Hippocampal formation (tissue), 2 donors: ENCODE measurements around the gene NES.

Experiments
- DNase-seq, 2 donors: peaks; one replicate each; lab custom pipeline; 2025; lab: John Stamatoyannopoulos, UW

Gene NES

GRCh38 chr1:156680056-156680455 is 2.8 kb upstream of the NES start:
- DNase-seq, result no peak

- DNase-seq, result peak; percentile 58 to 79
These were observed 699 bp upstream of the NES start for GRCh38 chr1:156677616-156678596.

GRCh38 chr1:156676114-156676819 is 940 bp downstream of the NES start:
- DNase-seq, result no peak

- no peak for DNase-seq
These were observed 1.7 kb downstream of the NES start for GRCh38 chr1:156675210-156676113.

- peak in 1 of 2 donors; percentile 53 for DNase-seq
These were observed 3.7 kb downstream of the NES start for GRCh38 chr1:156673387-156674121.

GRCh38 chr1:156671804-156672203 is 5.4 kb downstream of the NES start:
- DNase-seq, result no peak

GRCh38 chr1:156670791-156671190 is 6.4 kb downstream of the NES start:
- no peak for DNase-seq

- DNase-seq, result no peak
These were observed 6.8 kb downstream of the NES start for GRCh38 chr1:156670359-156670758.

- DNase-seq, result no peak
These were observed 7.4 kb downstream of the NES start for GRCh38 chr1:156669794-156670193.

- no peak for DNase-seq
These were observed 8.2 kb downstream of the NES start for GRCh38 chr1:156668801-156669637.

- DNase-seq, result no peak
These were observed 9.1 kb downstream of the NES start for GRCh38 chr1:156667968-156668709.

- no peak for DNase-seq
These were observed 9.6 kb downstream of the NES start for GRCh38 chr1:156667610-156667967.

- DNase-seq, result no peak
These were observed 10.2 kb downstream of the NES start for GRCh38 chr1:156666862-156667609.

- DNase-seq, result no peak
These were observed 11.7 kb downstream of the NES start for GRCh38 chr1:156665539-156665938.

- no peak for DNase-seq
These were observed 12.3 kb downstream of the NES start for GRCh38 chr1:156664767-156665411.

GRCh38 chr1:156664046-156664766 is 13.0 kb downstream of the NES start:
- DNase-seq, result no peak

GRCh38 chr1:156663178-156663577 is 14.0 kb downstream of the NES start:
- DNase-seq, result no peak

- DNase-seq, result no peak
These were observed 14.5 kb downstream of the NES start for GRCh38 chr1:156662800-156663055.
